Peyer's patch (tissue), 4 donors: ENCODE measurements around the gene POGZ.

ENCODE experiments used
- POLR2A ChIP-seq, 2 donors: fragments of 450-650 bp; IDR thresholded peaks; one replicate each; pipeline ENCODE4 v1.5.1; 2017; ENCODE audit warnings: antibody characterized with exemption in 2 of 2, mild to moderate bottlenecking in 2 of 2, moderate library complexity in 2 of 2
- TF ChIP-seq, protein P1 (sequence below), 6 experiments: fragments of 450-650 bp in 4 of 6; fragments of 200-600 bp in 2 of 6; sonication (generic) in 1 of 6; IDR thresholded peaks; one replicate each; pipeline ENCODE4 v1.5.1; 2017 to 2019; ENCODE audit warnings: antibody characterized with exemption in 6 of 6, mild to moderate bottlenecking in 3 of 6, moderate library complexity in 1 of 6

GRCh38 chr1:151419819-151420218 is 39.5 kb downstream of the POGZ start:
- TF ChIP-seq, protein P1, sequence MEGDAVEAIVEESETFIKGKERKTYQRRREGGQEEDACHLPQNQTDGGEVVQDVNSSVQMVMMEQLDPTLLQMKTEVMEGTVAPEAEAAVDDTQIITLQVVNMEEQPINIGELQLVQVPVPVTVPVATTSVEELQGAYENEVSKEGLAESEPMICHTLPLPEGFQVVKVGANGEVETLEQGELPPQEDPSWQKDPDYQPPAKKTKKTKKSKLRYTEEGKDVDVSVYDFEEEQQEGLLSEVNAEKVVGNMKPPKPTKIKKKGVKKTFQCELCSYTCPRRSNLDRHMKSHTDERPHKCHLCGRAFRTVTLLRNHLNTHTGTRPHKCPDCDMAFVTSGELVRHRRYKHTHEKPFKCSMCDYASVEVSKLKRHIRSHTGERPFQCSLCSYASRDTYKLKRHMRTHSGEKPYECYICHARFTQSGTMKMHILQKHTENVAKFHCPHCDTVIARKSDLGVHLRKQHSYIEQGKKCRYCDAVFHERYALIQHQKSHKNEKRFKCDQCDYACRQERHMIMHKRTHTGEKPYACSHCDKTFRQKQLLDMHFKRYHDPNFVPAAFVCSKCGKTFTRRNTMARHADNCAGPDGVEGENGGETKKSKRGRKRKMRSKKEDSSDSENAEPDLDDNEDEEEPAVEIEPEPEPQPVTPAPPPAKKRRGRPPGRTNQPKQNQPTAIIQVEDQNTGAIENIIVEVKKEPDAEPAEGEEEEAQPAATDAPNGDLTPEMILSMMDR (IDR thresholded peaks at IDR 0.05), result no peak
- no peak for TF ChIP-seq POLR2A (IDR thresholded peaks at IDR 0.05)
